C4-2B (cell line): Measurements from ENCODE around the gene PTEN.
"Not testable (repeated sequence)": the region's sequence is repeated elsewhere in the genome, so short reads cannot be mapped to it uniquely, and the experiment has no call there.

Experiments
- H3K27ac ChIP-seq: fragments of 450-650 bp; 2 replicates; pipeline ENCODE4 v1.5.1; 2017
- CTCF ChIP-seq: fragments of 450-650 bp; conservative IDR thresholded peaks from 2 replicates; pipeline ENCODE4 v1.5.1; 2017; ENCODE audit warnings: mild to moderate bottlenecking
- ZFX ChIP-seq: fragments of 450-650 bp; IDR thresholded peaks from 2 replicates; pipeline ENCODE4 v1.6.1; 2017

Gene PTEN

DNA sequence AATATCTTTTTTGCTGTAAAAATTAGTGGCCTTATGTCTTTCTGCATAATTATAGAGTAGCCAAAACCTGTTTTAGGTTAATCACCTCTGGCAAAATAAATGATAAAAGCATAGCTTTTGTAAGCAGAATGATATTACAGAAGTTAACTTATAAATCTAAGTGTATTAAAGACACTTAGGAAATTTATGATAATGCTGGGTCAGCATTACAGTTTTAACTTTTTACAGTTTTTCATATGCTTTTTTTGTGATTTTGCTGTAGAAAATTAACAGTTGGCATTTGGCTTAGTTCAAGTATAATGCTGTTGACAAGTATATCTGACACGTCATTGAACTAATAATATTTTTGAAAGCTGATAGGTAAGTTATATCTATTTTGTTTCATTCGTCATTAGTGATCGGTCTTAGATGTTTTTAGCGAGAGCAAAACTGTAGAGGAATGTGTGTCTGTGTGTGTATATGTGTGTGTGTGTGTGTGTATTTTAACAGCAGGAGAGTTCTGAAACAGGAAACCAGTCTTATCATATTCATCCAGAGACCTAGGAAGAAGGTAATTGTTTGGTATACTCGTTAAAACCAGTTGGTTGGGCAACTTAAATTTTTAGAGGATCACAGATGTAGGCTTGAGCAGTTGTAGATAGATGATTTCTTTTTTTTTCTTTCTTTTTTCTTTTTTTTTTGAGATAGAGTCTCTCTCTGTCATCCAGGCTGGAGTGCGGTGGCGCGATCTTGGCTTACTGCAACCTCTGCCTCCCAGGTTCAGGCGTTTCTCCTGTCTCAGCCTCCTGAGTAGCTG is 15.4 kb downstream of the PTEN start:
- no peak overlapping the region for H3K27ac ChIP-seq
- TF ChIP-seq CTCF (no peak), ZFX (no peak)

GRCh38 chr10:87880336-87880735 is 16.9 kb downstream of the PTEN start:
- TF ChIP-seq CTCF (no peak), ZFX (no peak)
- no peak overlapping the region for H3K27ac ChIP-seq

GRCh38 chr10:87881373-87882059 is 18.1 kb downstream of the PTEN start:
- not testable (repeated sequence) for H3K27ac ChIP-seq

- TF ChIP-seq ZFX = no peak
- no peak for TF ChIP-seq CTCF
- no peak overlapping the region for H3K27ac ChIP-seq
Observed at GRCh38 chr10:87882555-87883294, 19.3 kb downstream of the PTEN start.

DNA sequence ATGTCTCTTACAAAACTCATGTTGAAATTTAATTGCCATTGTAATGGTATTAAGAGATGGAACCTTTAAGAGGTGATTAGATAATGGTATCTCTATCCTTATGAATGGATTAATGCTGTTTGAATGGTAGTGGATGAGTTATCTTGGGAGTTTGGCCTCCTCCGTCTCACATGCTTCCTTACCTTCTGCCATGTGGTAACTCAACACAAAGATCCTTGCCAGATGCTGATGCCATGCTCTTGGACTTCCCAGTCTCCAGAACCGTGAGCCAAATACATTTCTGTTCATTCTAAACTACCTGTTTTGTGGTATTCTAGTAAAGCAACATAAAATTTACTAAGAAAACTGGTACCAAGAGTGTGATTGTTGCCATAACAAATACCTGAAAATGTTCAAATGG is 23.2 kb downstream of the PTEN start:
- no peak overlapping the region for H3K27ac ChIP-seq
- TF ChIP-seq ZFX (no peak), CTCF (no peak)

- no peak overlapping the region for H3K27ac ChIP-seq
- no peak for TF ChIP-seq CTCF
- no peak for TF ChIP-seq ZFX
Observed at GRCh38 chr10:87887146-87887545, 23.7 kb downstream of the PTEN start.

DNA sequence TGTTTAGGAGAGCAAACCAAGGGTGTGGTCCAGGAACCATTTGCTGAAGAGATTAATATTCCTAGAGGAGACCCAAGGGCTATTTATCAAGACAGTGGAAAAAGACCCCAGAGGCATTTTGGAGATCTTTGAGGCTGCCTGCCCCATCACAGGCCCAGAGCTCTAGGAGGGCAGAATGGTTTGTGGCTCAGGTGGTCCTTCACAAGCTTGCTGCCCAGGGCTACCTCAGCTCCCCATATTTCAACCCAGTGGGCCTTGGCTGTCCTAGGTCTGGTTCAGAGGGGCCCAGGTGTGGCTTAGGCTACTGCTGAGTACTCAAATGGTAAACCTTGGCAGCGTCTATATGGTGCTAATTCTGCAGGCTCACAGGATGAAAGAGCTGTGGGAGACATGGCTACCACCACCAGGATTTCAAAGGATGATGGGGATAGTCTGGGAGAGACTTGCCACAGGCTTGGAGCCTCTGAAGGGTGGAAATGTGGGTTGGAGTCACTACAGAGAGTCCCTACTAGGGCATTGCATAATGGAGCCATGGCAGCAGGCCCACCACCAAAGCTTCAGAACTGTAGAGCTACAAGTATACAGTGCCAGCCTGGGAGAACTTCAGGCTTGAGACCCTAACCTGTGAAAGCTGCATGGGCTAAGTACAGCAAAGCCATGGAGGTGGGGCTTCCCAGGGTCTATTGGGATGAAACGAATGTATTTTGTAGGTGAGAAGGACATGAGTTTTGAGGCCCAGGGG is 24.3 kb downstream of the PTEN start:
- H3K27ac ChIP-seq = no peak overlapping the region
- TF ChIP-seq ZFX (no peak), CTCF (no peak)
